Muscle of leg (tissue), 11 donors: Measurements from ENCODE around the gene TGFBRAP1. TPM values are rescaled to one million over a fixed set of nuclear protein-coding genes. Genes with fewer than 3 reads are reported as not detected.
A peak's percentile ranks its signal among the peaks of the same experiment; 100 is the strongest.
"Not testable (repeated sequence)": the region's sequence is repeated elsewhere in the genome, so short reads cannot be mapped to it uniquely, and the experiment has no call there.

Source experiments
- DNase-seq: peaks from one replicate; pipeline ENCODE4 v3.0.0; 2013
- H3K27ac ChIP-seq: one replicate; pipeline ENCODE4 v1.5.1; 2013; ENCODE audit warnings: mild to moderate bottlenecking, low read length, control low read depth
- H3K27me3 ChIP-seq: one replicate; pipeline ENCODE4 v1.6.1; 2013; ENCODE audit warnings: low read length; ENCODE audit not compliant: control insufficient read depth, insufficient read depth
- H3K36me3 ChIP-seq: one replicate; pipeline ENCODE4 v1.6.1; 2013; ENCODE audit warnings: low read length; ENCODE audit not compliant: control insufficient read depth, insufficient read depth
- H3K4me1 ChIP-seq: one replicate; pipeline ENCODE4 v1.6.1; 2013; ENCODE audit warnings: low read length; ENCODE audit not compliant: control insufficient read depth, insufficient read depth
- H3K4me3 ChIP-seq: one replicate; pipeline ENCODE4 v1.5.1; 2013; ENCODE audit warnings: low read length, control low read depth
- H3K9me3 ChIP-seq: replicated peaks from 2 replicates; pipeline ENCODE4 v1.6.1; 2013; ENCODE audit warnings: low read depth, low read length; ENCODE audit not compliant: control insufficient read depth
- WGBS: methylation state at CpG from one replicate; pipeline ENCODE4 v1.1.5; 2013; ENCODE audit warnings: missing lambda C conversion rate; ENCODE audit not compliant: insufficient coverage; 5-methylcytosine and 5-hydroxymethylcytosine counted together
- polyA plus RNA-seq, 8 donors: library from polyadenylated mRNA; unstranded; fragments of 120-200 nt; gene quantifications; one replicate each; pipeline versions ENCODE4 v1.2.1 to v1.2.3, GENCODE V29; 2013; ENCODE audit warnings: inconsistent platforms in 1 of 8, low replicate concordance in 1 of 8; ENCODE audit not compliant: insufficient read length in 8 of 8, insufficient read depth in 1 of 8
- total RNA-seq: library from RNA; stranded (reverse); fragments of 120-200 nt; gene quantifications from one replicate; pipeline ENCODE4 v1.2.4, GENCODE V29; 2013

TGFBRAP1 gene
- total and polyA plus RNA-seq, 9 donors = 7.1 to 10.5 (median 8.5) TPM

- no peak for DNase-seq
- Histone ChIP-seq H3K27ac (peak overlapping the region; percentile 45), H3K36me3 (peaks cover 5% of the 10 kb centered on the region), H3K9me3 (no peaks in the 10 kb centered on the region), H3K4me1 (peaks cover 25% of the 10 kb centered on the region), H3K4me3 (peak overlapping the region; percentile 50), H3K27me3 (no peaks in the 10 kb centered on the region)
- 1% methylated on average over 7 of the region's 17 CpGs for WGBS
Observed at GRCh38 chr2:105329197-105329554, 359 bp downstream of the TGFBRAP1 start.

- peak; percentile 68 for DNase-seq
- H3K4me3 ChIP-seq = peak overlapping the region; percentile 50
- H3K9me3 ChIP-seq = no peaks in the 10 kb centered on the region
- H3K4me1 ChIP-seq = peaks cover 25% of the 10 kb centered on the region
- H3K36me3 ChIP-seq = peaks cover under 1% of the 10 kb centered on the region
- H3K27ac ChIP-seq = peak overlapping the region; percentile 45
- 24% methylated on average over 12 of the region's 16 CpGs for WGBS
- H3K27me3 ChIP-seq = no peaks in the 10 kb centered on the region
Observed at GRCh38 chr2:105328281-105329196, 996 bp downstream of the TGFBRAP1 start.

- H3K27ac ChIP-seq = no peak overlapping the region
- no CpG with 5 or more reads among the region's 2 CpGs for WGBS
Observed at GRCh38 chr2:105327690-105328089, 1.8 kb downstream of the TGFBRAP1 start.

GRCh38 chr2:105327271-105327670, 2.3 kb downstream of the TGFBRAP1 start:
- not testable (repeated sequence) for H3K27me3 ChIP-seq, H3K36me3 ChIP-seq, H3K9me3 ChIP-seq, H3K27ac ChIP-seq, H3K4me3 ChIP-seq, DNase-seq
- no CpG with 5 or more reads among the region's 3 CpGs for WGBS
- H3K4me1 ChIP-seq = peaks cover 25% of the 10 kb centered on the region

More at GRCh38 chr2:105327690-105328089, 1.8 kb downstream of the TGFBRAP1 start:
- Histone ChIP-seq H3K4me3 (no peak overlapping the region), H3K36me3 (no peaks in the 10 kb centered on the region), H3K4me1 (peaks cover 25% of the 10 kb centered on the region), H3K9me3 (no peaks in the 10 kb centered on the region), H3K27me3 (no peaks in the 10 kb centered on the region)
- no peak for DNase-seq

- H3K4me1 ChIP-seq = peaks cover 25% of the 10 kb centered on the region
- WGBS = 50% methylated on average over 1 of the region's 3 CpGs
Observed at GRCh38 chr2:105325389-105325963, 4.1 kb downstream of the TGFBRAP1 start.

GRCh38 chr2:105324732-105325131, 4.8 kb downstream of the TGFBRAP1 start:
- Histone ChIP-seq H3K4me3 (no peak overlapping the region), H3K4me1 (peaks cover 19% of the 10 kb centered on the region), H3K27me3 (no peaks in the 10 kb centered on the region), H3K9me3 (no peaks in the 10 kb centered on the region), H3K27ac (no peak overlapping the region), H3K36me3 (no peaks in the 10 kb centered on the region)
- WGBS = 80% methylated on average over 4 of the region's 4 CpGs
- no peak for DNase-seq

More at GRCh38 chr2:105325389-105325963, 4.1 kb downstream of the TGFBRAP1 start:
- Histone ChIP-seq H3K27ac (no peak overlapping the region), H3K27me3 (no peaks in the 10 kb centered on the region), H3K4me3 (no peak overlapping the region), H3K36me3 (no peaks in the 10 kb centered on the region), H3K9me3 (no peaks in the 10 kb centered on the region)
- peak; percentile 11 for DNase-seq

- no CpG with 5 or more reads among the region's 4 CpGs for WGBS
- H3K27me3 ChIP-seq = no peaks in the 10 kb centered on the region
- no peaks in the 10 kb centered on the region for H3K9me3 ChIP-seq
- H3K4me3 ChIP-seq = no peak overlapping the region
- H3K4me1 ChIP-seq = peaks cover 17% of the 10 kb centered on the region
- H3K27ac ChIP-seq = no peak overlapping the region
- DNase-seq = no peak
- no peaks in the 10 kb centered on the region for H3K36me3 ChIP-seq
Observed at GRCh38 chr2:105324101-105324500, 5.4 kb downstream of the TGFBRAP1 start.

GRCh38 chr2:105323111-105323510, 6.4 kb downstream of the TGFBRAP1 start:
- WGBS = 69% methylated on average over 3 of the region's 5 CpGs
- peaks cover 8% of the 10 kb centered on the region for H3K4me1 ChIP-seq
- no peak overlapping the region for H3K27ac ChIP-seq
- H3K27me3 ChIP-seq = no peaks in the 10 kb centered on the region
- no peaks in the 10 kb centered on the region for H3K9me3 ChIP-seq
- DNase-seq = no peak
- H3K36me3 ChIP-seq = no peaks in the 10 kb centered on the region
- no peak overlapping the region for H3K4me3 ChIP-seq

GRCh38 chr2:105321875-105322646, 7.5 kb downstream of the TGFBRAP1 start:
- Histone ChIP-seq H3K27me3 (no peaks in the 10 kb centered on the region), H3K27ac (no peak overlapping the region), H3K9me3 (no peaks in the 10 kb centered on the region), H3K36me3 (no peaks in the 10 kb centered on the region), H3K4me1 (peaks cover 6% of the 10 kb centered on the region), H3K4me3 (no peak overlapping the region)
- no peak for DNase-seq
- no CpG with 5 or more reads among the region's 3 CpGs for WGBS
